ENCODE data around the gene CBX1.
A peak's percentile ranks its signal among the peaks of the same experiment; 100 is the strongest.

The CBX1 gene

GRCh38 chr17:48101012-48101720 lies at the start of gene CBX1:
TSS of gene CBX1 (minus strand) at chr17:48101478. CDS start at chr17:48077004, 24,474 bp downstream.
- DNase-seq (ENCODE audit: low read depth in 3 of 3, low spot score in 1 of 3), result peak; percentile 81 to 87 (median 87)

GRCh38 chr17:48150597-48151001 lies 49.3 kb upstream of the CBX1 start:
- DNase-seq (ENCODE audit: low read depth in 3 of 3, low spot score in 1 of 3), result no peak

GRCh38 chr17:48149787-48150463 lies 48.6 kb upstream of the CBX1 start:
- DNase-seq (ENCODE audit: low read depth in 3 of 3, low spot score in 1 of 3), result no peak

- DNase-seq (ENCODE audit: low read depth in 3 of 3, low spot score in 1 of 3), result no peak
Observed at GRCh38 chr17:48148854-48149786, 47.8 kb upstream of the CBX1 start.

GRCh38 chr17:48148029-48148770 lies 46.9 kb upstream of the CBX1 start:
- DNase-seq (ENCODE audit: low read depth in 3 of 3, low spot score in 1 of 3), result no peak

GRCh38 chr17:48144976-48145798 lies 43.9 kb upstream of the CBX1 start:
- DNase-seq (ENCODE audit: low read depth in 3 of 3, low spot score in 1 of 3), result no peak

- no peak for DNase-seq (ENCODE audit: low read depth in 3 of 3, low spot score in 1 of 3)
Observed at GRCh38 chr17:48144231-48144630, 43.0 kb upstream of the CBX1 start.

- no peak for DNase-seq (ENCODE audit: low read depth in 3 of 3, low spot score in 1 of 3)
Observed at GRCh38 chr17:48143629-48144028, 42.4 kb upstream of the CBX1 start.

GRCh38 chr17:48139944-48140343 lies 38.7 kb upstream of the CBX1 start:
- no peak for DNase-seq (ENCODE audit: low read depth in 3 of 3, low spot score in 1 of 3)

GRCh38 chr17:48137656-48138055 lies 36.4 kb upstream of the CBX1 start:
- DNase-seq (ENCODE audit: low read depth in 3 of 3, low spot score in 1 of 3), result no peak

GRCh38 chr17:48134912-48135480 lies 33.7 kb upstream of the CBX1 start:
- DNase-seq (ENCODE audit: low read depth in 3 of 3, low spot score in 1 of 3), result no peak

- DNase-seq (ENCODE audit: low read depth in 3 of 3, low spot score in 1 of 3), result no peak
Observed at GRCh38 chr17:48132385-48132784, 31.1 kb upstream of the CBX1 start.

GRCh38 chr17:48131216-48131824 lies 30.0 kb upstream of the CBX1 start:
- DNase-seq (ENCODE audit: low read depth in 3 of 3, low spot score in 1 of 3), result no peak

- no peak for DNase-seq (ENCODE audit: low read depth in 3 of 3, low spot score in 1 of 3)
Observed at GRCh38 chr17:48129981-48130380, 28.7 kb upstream of the CBX1 start.

- no peak for DNase-seq (ENCODE audit: low read depth in 3 of 3, low spot score in 1 of 3)
Observed at GRCh38 chr17:48128400-48128799, 27.1 kb upstream of the CBX1 start.

- DNase-seq (ENCODE audit: low read depth in 3 of 3, low spot score in 1 of 3), result no peak
Observed at GRCh38 chr17:48127371-48128051, 26.2 kb upstream of the CBX1 start.

- no peak for DNase-seq (ENCODE audit: low read depth in 3 of 3, low spot score in 1 of 3)
Observed at GRCh38 chr17:48126532-48126850, 25.2 kb upstream of the CBX1 start.

- DNase-seq (ENCODE audit: low read depth in 3 of 3, low spot score in 1 of 3), result no peak
Observed at GRCh38 chr17:48125829-48126531, 24.7 kb upstream of the CBX1 start.

Data from stimulated activated CD4-positive, alpha-beta T cell treated with anti-CD3 and anti-CD28 coated beads, TNF-alpha, amount 100 ng/mL, for 1 hour (primary cell).